OCI-M2 (cell line): ENCODE results near the gene NFE2L1.

Experiments
- DNase-seq: peaks from one replicate; lab custom pipeline; 2025; ENCODE audit not compliant: unreplicated experiment; lab: John Stamatoyannopoulos, UW

NFE2L1 gene

GRCh38 chr17:48107137-48108055 is 59.2 kb downstream of the NFE2L1 start, which contains the start of gene SNX11:
Gene SNX11 (plus strand): TSS chr17:48107766. CDS start chr17:48112044, 4,278 bp downstream.
- peak; percentile 58 for DNase-seq

DNA sequence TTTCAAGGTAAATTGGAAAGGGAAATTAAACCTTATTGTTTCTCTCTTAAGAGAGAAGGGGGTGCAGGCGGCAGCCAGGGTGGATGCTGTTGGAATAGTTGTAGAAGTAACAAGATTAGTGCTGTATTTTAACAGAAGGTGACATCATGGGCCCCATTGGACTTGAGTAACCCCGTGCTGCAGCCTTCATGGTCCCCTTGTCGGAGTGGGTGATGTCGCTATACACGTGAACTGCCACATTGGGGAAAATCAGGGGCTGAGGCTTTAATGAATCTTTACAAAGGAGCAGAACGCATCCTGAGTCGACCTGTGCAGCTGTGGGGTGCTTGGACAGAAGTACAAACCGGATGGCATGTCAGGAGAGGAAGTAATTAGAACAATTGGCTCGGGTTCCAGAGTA is 62.6 kb downstream of the NFE2L1 start:
- DNase-seq: no peak
